Activated T-helper 9 cell treated with anti-CD3 and anti-CD28 coated beads, Interleukin-2, amount 50 U/mL, for 16 hours (primary cell): Measurements from ENCODE around the gene CD6.

ENCODE experiments used
- DNase-seq: peaks from one replicate; pipeline ENCODE4 v3.0.0-alpha.2; 2020; ENCODE audit warnings: low read depth

The CD6 gene

GRCh38 chr11:60935676-60936442, 35.6 kb upstream of the CD6 start:
- no peak for DNase-seq

GRCh38 chr11:60936467-60937143, 34.9 kb upstream of the CD6 start:
- DNase-seq = no peak

GRCh38 chr11:60937144-60937527, 34.3 kb upstream of the CD6 start:
- DNase-seq = no peak

GRCh38 chr11:60937811-60938210, 33.7 kb upstream of the CD6 start:
- DNase-seq = no peak

GRCh38 chr11:60938500-60938899, 33.0 kb upstream of the CD6 start:
- DNase-seq = no peak

- no peak for DNase-seq
These were observed 32.2 kb upstream of the CD6 start for GRCh38 chr11:60939301-60939700.

- no peak for DNase-seq
These were observed 31.6 kb upstream of the CD6 start for GRCh38 chr11:60939855-60940254.

- DNase-seq = no peak
These were observed 29.9 kb upstream of the CD6 start for GRCh38 chr11:60941371-60942119.

- DNase-seq = no peak
These were observed 29.3 kb upstream of the CD6 start for GRCh38 chr11:60942219-60942618.

- no peak for DNase-seq
These were observed 28.4 kb upstream of the CD6 start for GRCh38 chr11:60942970-60943565.

- no peak for DNase-seq
These were observed 26.8 kb upstream of the CD6 start for GRCh38 chr11:60944490-60945294.

GRCh38 chr11:60945295-60945667, 26.2 kb upstream of the CD6 start:
- DNase-seq = no peak

GRCh38 chr11:60946601-60947264, 24.7 kb upstream of the CD6 start:
- no peak for DNase-seq

GRCh38 chr11:60947700-60948099, 23.8 kb upstream of the CD6 start:
- no peak for DNase-seq

- DNase-seq = no peak
These were observed 23.2 kb upstream of the CD6 start for GRCh38 chr11:60948250-60948649.

- no peak for DNase-seq
These were observed 21.5 kb upstream of the CD6 start for GRCh38 chr11:60950024-60950423.

GRCh38 chr11:60950933-60951605, 20.4 kb upstream of the CD6 start:
- no peak for DNase-seq

- no peak for DNase-seq
These were observed 19.9 kb upstream of the CD6 start for GRCh38 chr11:60951606-60951903.

GRCh38 chr11:60951904-60952741, 19.4 kb upstream of the CD6 start, which contains the start of gene SLC15A3:
TSS of gene SLC15A3 (minus strand) at chr11:60952176. CDS start at chr11:60951551, 625 bp downstream.
- no peak for DNase-seq

- no peak for DNase-seq
These were observed 18.7 kb upstream of the CD6 start for GRCh38 chr11:60952742-60953170.
